T-helper 2 cell treated with Interferon-gamma antibody and Interleukin-4, amounts not matched to agents 5 μg/mL and 100 μg/mL, for 36 hours (primary cell): Measurements from ENCODE around the gene EFCAB13.

Experiments used
- DNase-seq: peaks from one replicate; pipeline ENCODE4 v3.0.0; 2021; ENCODE audit warnings: low spot score
- H3K27ac Mint-ChIP-seq: one replicate; pipeline ENCODE4 v1.8.0; 2021; ENCODE audit warnings: mild to moderate bottlenecking, mixed read lengths
- H3K27me3 Mint-ChIP-seq: one replicate; pipeline ENCODE4 v1.8.0; 2021; ENCODE audit warnings: low read depth, mixed read lengths
- H3K36me3 Mint-ChIP-seq: one replicate; pipeline ENCODE4 v1.8.0; 2021; ENCODE audit warnings: low read depth, mixed read lengths
- H3K4me1 Mint-ChIP-seq: one replicate; pipeline ENCODE4 v1.8.0; 2021; ENCODE audit warnings: low read depth, mixed read lengths
- H3K4me3 Mint-ChIP-seq: one replicate; pipeline ENCODE4 v1.8.0; 2022; ENCODE audit warnings: mild to moderate bottlenecking, moderate library complexity, mixed read lengths
- H3K9me3 Mint-ChIP-seq: one replicate; pipeline ENCODE4 v1.8.0; 2021; ENCODE audit warnings: mixed read lengths

EFCAB13 gene

DNA sequence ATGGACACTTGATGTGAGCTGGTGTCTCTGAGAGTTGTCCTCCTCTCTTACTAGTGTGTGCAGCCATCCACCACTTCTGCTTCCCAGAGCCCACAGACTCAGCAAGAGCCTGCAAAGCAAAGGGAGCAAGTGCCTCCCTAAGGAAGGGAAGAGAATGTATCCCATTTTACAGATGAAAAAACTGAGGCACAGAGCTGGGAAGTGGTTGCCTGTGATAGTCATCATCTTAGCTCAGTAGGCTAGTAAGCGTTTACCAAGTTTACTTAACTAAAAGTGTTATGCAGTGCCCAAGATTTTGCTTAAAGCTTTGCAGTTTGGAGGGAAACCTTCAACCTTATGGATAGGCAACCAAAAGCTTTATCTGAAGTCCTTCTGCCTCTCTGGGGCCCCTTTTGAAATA is 23.0 kb upstream of the EFCAB13 start:
- H3K4me3 Mint-ChIP-seq: no peak overlapping the region

GRCh38 chr17:47301161-47301560 is 22.6 kb upstream of the EFCAB13 start:
- H3K4me1 Mint-ChIP-seq: peaks cover 28% of the 10 kb centered on the region
- peak; percentile 75 for DNase-seq
- H3K27ac Mint-ChIP-seq: no peak overlapping the region
- no peak overlapping the region for H3K4me3 Mint-ChIP-seq
- H3K9me3 Mint-ChIP-seq: no peaks in the 10 kb centered on the region
- no peaks in the 10 kb centered on the region for H3K27me3 Mint-ChIP-seq
- no peaks in the 10 kb centered on the region for H3K36me3 Mint-ChIP-seq

More for the DNA sequence above, 23.0 kb upstream of the EFCAB13 start:
- Mint-ChIP-seq H3K27ac (no peak overlapping the region), H3K27me3 (no peaks in the 10 kb centered on the region), H3K4me1 (peaks cover 27% of the 10 kb centered on the region), H3K36me3 (no peaks in the 10 kb centered on the region), H3K9me3 (no peaks in the 10 kb centered on the region)
- no peak for DNase-seq

GRCh38 chr17:47301831-47302230 is 21.9 kb upstream of the EFCAB13 start:
- H3K4me1 Mint-ChIP-seq: peaks cover 29% of the 10 kb centered on the region
- DNase-seq: no peak
- no peak overlapping the region for H3K4me3 Mint-ChIP-seq
- H3K27ac Mint-ChIP-seq: no peak overlapping the region
- H3K9me3 Mint-ChIP-seq: no peaks in the 10 kb centered on the region
- H3K27me3 Mint-ChIP-seq: no peaks in the 10 kb centered on the region
- no peaks in the 10 kb centered on the region for H3K36me3 Mint-ChIP-seq

DNA sequence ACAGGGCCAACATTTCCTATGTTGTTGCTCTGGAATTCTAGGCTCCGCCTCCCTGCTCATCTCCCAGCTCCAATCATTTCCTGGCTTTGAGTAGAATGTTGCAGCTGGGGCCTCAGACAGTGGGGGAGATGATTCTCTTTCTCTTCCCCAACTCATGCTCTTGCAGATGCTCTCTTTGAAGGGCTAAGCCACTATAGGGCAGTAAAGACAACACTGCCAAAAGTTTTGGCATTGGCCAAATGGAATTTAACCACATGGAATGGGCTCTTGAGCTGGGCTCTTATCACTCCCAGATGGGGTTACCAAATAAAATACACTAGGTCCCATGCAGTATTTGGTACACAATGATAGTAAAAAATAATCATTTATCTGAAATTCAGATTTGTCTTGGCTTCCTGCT is 19.6 kb upstream of the EFCAB13 start:
- H3K36me3 Mint-ChIP-seq: no peaks in the 10 kb centered on the region
- peaks cover 29% of the 10 kb centered on the region for H3K4me1 Mint-ChIP-seq
- H3K4me3 Mint-ChIP-seq: no peak overlapping the region
- H3K27ac Mint-ChIP-seq: no peak overlapping the region
- H3K9me3 Mint-ChIP-seq: no peaks in the 10 kb centered on the region
- DNase-seq: no peak
- no peaks in the 10 kb centered on the region for H3K27me3 Mint-ChIP-seq

DNA sequence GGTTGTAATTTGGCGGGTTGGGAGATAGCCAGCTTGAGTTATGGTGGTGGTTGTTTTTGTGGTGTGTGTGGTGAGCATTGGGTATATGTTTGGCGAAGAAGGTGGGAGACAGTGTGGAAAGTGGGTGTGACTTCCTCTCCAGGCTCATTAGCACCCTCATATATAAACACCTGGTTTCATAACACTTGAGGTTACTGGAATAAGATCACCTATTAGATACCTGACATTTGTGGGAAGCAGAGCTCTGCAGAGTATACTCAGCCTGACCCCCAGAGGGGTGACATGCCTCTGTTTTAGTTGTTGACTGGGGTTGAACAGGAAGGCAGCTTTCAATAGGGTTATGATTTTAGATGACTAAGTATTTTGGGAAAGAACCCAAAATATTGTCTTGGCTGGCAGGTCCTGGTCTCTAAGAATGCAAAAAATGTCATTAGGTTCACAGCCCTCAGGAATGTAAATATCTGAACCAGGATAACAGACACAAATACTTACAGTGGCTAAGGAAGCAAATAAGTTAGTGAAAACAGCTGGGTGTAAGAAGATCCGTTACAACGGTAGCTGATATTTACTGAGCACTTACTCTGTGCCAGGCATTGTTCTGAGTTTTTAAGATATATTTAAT is 18.3 kb upstream of the EFCAB13 start:
- H3K4me3 Mint-ChIP-seq: no peak overlapping the region
- H3K36me3 Mint-ChIP-seq: no peaks in the 10 kb centered on the region
- H3K9me3 Mint-ChIP-seq: no peaks in the 10 kb centered on the region
- DNase-seq: no peak
- no peaks in the 10 kb centered on the region for H3K27me3 Mint-ChIP-seq
- peaks cover 24% of the 10 kb centered on the region for H3K4me1 Mint-ChIP-seq
- peak overlapping the region; percentile 19 for H3K27ac Mint-ChIP-seq

GRCh38 chr17:47310186-47310733 is 13.5 kb upstream of the EFCAB13 start:
- DNase-seq: no peak
- Mint-ChIP-seq H3K4me1 (peaks cover 5% of the 10 kb centered on the region), H3K4me3 (no peak overlapping the region), H3K27ac (no peak overlapping the region), H3K9me3 (no peaks in the 10 kb centered on the region), H3K27me3 (no peaks in the 10 kb centered on the region), H3K36me3 (no peaks in the 10 kb centered on the region)

GRCh38 chr17:47311420-47311819 is 12.3 kb upstream of the EFCAB13 start:
- H3K27me3 Mint-ChIP-seq: peaks cover 3% of the 10 kb centered on the region
- no peaks in the 10 kb centered on the region for H3K9me3 Mint-ChIP-seq
- no peaks in the 10 kb centered on the region for H3K36me3 Mint-ChIP-seq
- no peak overlapping the region for H3K4me3 Mint-ChIP-seq
- peaks cover 3% of the 10 kb centered on the region for H3K4me1 Mint-ChIP-seq
- H3K27ac Mint-ChIP-seq: no peak overlapping the region
- DNase-seq: no peak

- no peak for DNase-seq
- Mint-ChIP-seq H3K36me3 (no peaks in the 10 kb centered on the region), H3K4me1 (peaks cover 3% of the 10 kb centered on the region), H3K27me3 (peaks cover 13% of the 10 kb centered on the region), H3K9me3 (no peaks in the 10 kb centered on the region), H3K27ac (no peak overlapping the region), H3K4me3 (no peak overlapping the region)
Measured at GRCh38 chr17:47315451-47316266, 8.1 kb upstream of the EFCAB13 start.

DNA sequence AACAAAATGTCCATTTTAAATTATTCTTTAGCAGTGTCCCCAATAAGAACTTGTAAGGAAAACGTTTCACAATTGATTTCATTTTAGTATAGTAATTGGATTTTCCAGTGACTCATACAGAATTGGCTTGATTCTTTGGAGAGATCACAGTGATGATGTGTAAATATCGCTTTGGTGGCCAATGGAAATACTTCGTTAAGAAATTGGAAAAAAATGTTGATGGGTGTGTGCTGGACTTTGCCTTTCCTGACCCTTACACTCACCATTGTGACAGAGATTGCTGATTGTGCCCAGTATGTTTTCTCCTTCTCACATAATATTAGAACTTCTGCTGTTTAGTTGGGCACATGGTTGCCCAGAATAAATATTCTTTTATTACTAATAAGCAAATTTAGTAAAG is 7.4 kb upstream of the EFCAB13 start:
- H3K9me3 Mint-ChIP-seq: peaks cover 5% of the 10 kb centered on the region
- DNase-seq: no peak
- H3K36me3 Mint-ChIP-seq: no peaks in the 10 kb centered on the region
- H3K4me1 Mint-ChIP-seq: peaks cover 3% of the 10 kb centered on the region
- no peak overlapping the region for H3K27ac Mint-ChIP-seq
- no peak overlapping the region for H3K4me3 Mint-ChIP-seq
- H3K27me3 Mint-ChIP-seq: peaks cover 18% of the 10 kb centered on the region

- peaks cover 5% of the 10 kb centered on the region for H3K9me3 Mint-ChIP-seq
- H3K4me3 Mint-ChIP-seq: no peak overlapping the region
- DNase-seq: no peak
- peaks cover 20% of the 10 kb centered on the region for H3K27me3 Mint-ChIP-seq
- H3K4me1 Mint-ChIP-seq: peaks cover 3% of the 10 kb centered on the region
- no peaks in the 10 kb centered on the region for H3K36me3 Mint-ChIP-seq
- no peak overlapping the region for H3K27ac Mint-ChIP-seq
Measured at GRCh38 chr17:47317119-47317518, 6.6 kb upstream of the EFCAB13 start.

DNA sequence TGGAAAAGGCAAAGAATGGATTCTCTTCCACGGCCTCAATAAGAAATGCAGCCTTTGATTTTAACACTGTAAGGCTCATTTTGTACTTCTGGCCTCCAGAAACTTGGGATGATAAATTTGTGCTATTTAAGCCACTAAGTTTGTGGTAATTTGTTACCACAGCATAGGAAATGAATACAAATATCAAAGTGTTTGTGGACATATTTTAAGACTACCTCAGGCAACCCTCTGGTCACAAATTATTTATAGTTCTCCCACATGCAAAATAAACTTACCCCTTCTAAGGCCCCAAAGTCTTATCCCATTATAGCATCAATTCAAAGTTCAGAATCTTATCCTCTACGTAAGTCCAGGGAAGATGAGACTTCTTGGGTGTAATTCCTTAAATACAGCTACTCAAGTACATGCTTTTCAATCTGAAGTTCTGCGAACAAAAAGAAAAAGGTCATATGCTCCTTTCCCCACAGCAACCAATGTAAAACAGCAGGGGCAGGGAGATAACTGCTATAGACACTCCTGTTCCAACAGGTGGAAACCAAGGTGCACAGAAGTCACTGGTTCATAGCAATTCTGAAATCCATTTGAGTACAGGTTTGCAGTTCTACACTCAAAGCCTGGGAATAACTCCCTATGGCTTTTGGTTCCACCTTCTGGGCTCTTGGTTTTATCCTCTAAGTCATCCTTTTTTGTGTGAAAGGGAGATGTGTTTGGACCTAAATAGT is 5.4 kb upstream of the EFCAB13 start:
- Mint-ChIP-seq H3K36me3 (no peaks in the 10 kb centered on the region), H3K4me1 (peaks cover 7% of the 10 kb centered on the region), H3K27me3 (peaks cover 29% of the 10 kb centered on the region), H3K9me3 (peaks cover 5% of the 10 kb centered on the region), H3K4me3 (no peak overlapping the region), H3K27ac (no peak overlapping the region)
- no peak for DNase-seq

DNA sequence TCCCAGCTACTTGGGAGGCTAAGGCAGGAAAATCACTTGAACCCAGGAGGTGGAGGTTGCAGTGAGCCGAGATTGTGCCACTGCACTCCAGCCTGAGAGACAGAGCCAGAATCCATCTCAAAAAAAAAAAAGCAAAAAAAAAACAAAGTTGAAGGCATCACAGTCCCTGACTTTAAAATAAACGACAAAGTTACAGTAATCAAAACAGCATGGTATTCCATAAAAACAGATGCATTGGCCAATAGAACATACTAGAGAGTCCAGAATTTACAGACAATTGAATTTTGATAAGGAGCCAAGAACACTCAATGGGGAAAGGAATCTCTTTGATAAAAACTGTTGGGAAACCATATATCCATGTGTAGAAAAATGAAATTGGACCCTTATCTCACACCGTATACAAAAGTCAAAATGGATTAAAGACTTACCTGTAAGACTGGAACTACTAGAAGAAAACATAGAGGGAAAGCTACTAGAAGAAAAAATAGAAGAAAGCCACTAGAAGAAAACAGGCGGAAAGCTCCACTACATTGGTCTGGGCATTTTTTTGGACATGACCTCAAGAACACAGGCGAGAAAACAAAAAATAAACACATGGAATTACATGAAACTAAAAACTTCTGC is 2.8 kb upstream of the EFCAB13 start:
- Mint-ChIP-seq H3K27ac (no peak overlapping the region), H3K9me3 (peaks cover 5% of the 10 kb centered on the region), H3K4me1 (peaks cover 12% of the 10 kb centered on the region), H3K27me3 (peaks cover 30% of the 10 kb centered on the region), H3K36me3 (no peaks in the 10 kb centered on the region), H3K4me3 (no peak overlapping the region)
- DNase-seq: no peak

DNA sequence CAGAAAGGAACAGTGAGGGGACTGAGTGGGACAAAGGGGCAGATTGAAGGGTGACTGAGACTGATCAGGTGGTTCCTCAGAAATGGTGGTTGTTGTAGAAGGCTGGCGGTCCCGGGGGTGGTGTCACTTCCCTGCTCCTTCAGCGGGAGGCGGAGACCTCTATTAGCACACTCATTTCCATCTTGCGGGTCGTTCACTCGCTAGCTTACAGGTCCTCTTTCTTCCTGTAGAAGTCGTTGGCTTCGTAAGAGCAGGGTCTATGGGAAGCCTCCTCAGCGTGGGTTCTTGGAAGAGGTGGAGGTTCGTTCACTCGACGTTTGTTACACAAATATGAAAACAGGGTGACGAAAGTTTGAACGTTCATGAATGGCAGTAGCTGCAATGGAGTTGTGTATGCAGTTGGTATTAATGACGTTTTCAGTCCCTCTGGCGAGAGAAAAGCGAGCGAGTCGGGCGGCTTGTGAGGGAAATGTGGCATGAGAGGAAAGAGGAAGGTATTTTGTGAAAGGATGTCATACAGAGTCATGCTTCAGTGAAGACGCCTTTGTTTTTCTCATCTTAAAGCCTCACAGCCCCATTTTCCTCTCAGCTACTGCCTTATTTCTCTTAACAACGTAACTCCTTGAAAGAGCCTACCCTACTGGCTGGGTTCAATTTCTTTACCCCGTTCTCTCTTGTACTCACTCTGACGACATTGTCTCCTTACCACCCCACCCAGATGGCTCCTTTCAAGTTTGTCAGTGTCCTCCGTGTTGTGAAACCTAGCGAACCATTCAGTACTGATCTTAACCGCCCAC is 667 bp downstream of the EFCAB13 start:
- Mint-ChIP-seq H3K27me3 (peaks cover 22% of the 10 kb centered on the region), H3K4me1 (peaks cover 12% of the 10 kb centered on the region), H3K27ac (peak overlapping the region; percentile 95), H3K4me3 (peak overlapping the region; percentile 91), H3K9me3 (peaks cover 5% of the 10 kb centered on the region), H3K36me3 (no peaks in the 10 kb centered on the region)
- DNase-seq: peak; percentile 52
